DOHH2 (cell line): ENCODE results near the gene ZNF878.

Source experiments
- EZH2phosphoT487 ChIP-seq: fragments of 200-600 bp; sonication (generic); IDR thresholded peaks from 2 replicates; pipeline ENCODE4 v1.6.1; 2017; ENCODE audit warnings: borderline replicate concordance, mild to moderate bottlenecking, antibody characterized with exemption, low read length, moderate library complexity, mixed read lengths
- TF ChIP-seq, protein P1 (sequence below): fragments of 200-600 bp; sonication (generic); IDR thresholded peaks from one replicate; pipeline ENCODE4 v1.5.1; 2014; ENCODE audit warnings: antibody characterized with exemption, mild to moderate bottlenecking, low read depth, low read length; ENCODE audit not compliant: poor library complexity, severe bottlenecking

DNA sequence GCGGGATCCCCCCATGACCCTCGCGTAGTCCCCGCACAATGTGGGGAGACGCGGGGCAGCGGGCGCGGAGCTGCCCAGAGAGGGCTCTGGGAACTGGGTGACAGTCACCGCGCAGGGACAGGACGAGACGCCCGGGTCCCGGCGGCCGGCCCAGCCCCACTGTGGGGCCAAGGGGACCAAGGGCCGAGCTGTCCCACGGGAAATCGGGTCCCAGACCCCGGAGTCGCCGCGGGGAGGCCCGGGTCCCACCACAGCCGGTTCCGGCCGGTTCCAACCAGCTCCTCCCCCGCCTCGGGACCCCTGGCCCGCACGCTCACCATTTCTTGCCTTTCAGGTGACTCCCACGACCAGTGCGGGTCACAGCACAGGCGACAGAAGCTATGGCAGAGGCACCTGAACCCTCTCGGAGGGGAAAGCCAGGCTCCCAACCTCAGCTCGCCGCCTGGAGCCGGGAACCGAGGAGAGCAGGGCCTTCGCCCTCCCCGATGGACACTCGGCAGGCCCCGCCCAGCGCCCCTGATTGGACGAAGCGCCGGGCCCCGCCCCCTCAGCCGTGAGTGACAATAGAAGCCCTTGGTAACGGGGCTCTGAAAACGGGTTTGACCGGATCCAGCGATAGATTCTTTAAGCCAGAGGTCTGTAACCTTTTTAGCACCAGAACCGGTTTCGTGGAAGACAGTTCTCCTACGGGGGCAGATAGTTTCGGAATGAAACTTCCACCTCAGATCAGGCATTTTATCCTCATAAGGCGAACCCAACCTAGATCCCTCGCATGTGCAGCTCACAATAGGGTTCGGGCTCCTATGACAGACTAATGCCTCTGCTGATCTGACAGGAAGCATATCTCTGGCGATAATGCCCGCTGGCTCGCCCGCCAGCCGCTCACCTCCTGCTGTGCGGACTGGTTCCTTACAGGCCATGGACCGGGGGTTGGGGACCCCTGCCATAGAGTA, 17.3 kb downstream of the ZNF878 start, which contains the start of gene ZNF433:
- TF ChIP-seq, protein P1, sequence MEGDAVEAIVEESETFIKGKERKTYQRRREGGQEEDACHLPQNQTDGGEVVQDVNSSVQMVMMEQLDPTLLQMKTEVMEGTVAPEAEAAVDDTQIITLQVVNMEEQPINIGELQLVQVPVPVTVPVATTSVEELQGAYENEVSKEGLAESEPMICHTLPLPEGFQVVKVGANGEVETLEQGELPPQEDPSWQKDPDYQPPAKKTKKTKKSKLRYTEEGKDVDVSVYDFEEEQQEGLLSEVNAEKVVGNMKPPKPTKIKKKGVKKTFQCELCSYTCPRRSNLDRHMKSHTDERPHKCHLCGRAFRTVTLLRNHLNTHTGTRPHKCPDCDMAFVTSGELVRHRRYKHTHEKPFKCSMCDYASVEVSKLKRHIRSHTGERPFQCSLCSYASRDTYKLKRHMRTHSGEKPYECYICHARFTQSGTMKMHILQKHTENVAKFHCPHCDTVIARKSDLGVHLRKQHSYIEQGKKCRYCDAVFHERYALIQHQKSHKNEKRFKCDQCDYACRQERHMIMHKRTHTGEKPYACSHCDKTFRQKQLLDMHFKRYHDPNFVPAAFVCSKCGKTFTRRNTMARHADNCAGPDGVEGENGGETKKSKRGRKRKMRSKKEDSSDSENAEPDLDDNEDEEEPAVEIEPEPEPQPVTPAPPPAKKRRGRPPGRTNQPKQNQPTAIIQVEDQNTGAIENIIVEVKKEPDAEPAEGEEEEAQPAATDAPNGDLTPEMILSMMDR, result no peak
- no peak for TF ChIP-seq EZH2phosphoT487
